HG02642 (cell line): ENCODE results near the gene CDK5RAP1.

Experiments used
- ATAC-seq: cut with Tn5 transposase; IDR thresholded peaks from one replicate; pipeline ENCODE4 v1.9.1; 2021; ENCODE audit warnings: mild to moderate bottlenecking; ENCODE audit not compliant: unreplicated experiment, poor library complexity

CDK5RAP1 gene

GRCh38 chr20:33337531-33338165 is 63.7 kb downstream of the CDK5RAP1 start:
- ATAC-seq = no peak

GRCh38 chr20:33337119-33337518 is 64.2 kb downstream of the CDK5RAP1 start:
- ATAC-seq = no peak

- ATAC-seq = no peak
These were observed 64.9 kb downstream of the CDK5RAP1 start for GRCh38 chr20:33336375-33336774.

GRCh38 chr20:33334111-33334510 is 67.2 kb downstream of the CDK5RAP1 start:
- no peak for ATAC-seq

- no peak for ATAC-seq
These were observed 67.7 kb downstream of the CDK5RAP1 start for GRCh38 chr20:33333616-33334015.

GRCh38 chr20:33332905-33333456 is 68.3 kb downstream of the CDK5RAP1 start:
- no peak for ATAC-seq

- ATAC-seq = no peak
These were observed 72.9 kb downstream of the CDK5RAP1 start for GRCh38 chr20:33328157-33329137.

GRCh38 chr20:33325350-33325749 is 76.0 kb downstream of the CDK5RAP1 start:
- no peak for ATAC-seq

- ATAC-seq = no peak
These were observed 78.1 kb downstream of the CDK5RAP1 start for GRCh38 chr20:33323236-33323635.

GRCh38 chr20:33322456-33322855 is 78.9 kb downstream of the CDK5RAP1 start:
- no peak for ATAC-seq

- ATAC-seq = no peak
These were observed 81.3 kb downstream of the CDK5RAP1 start for GRCh38 chr20:33320006-33320405.

- no peak for ATAC-seq
These were observed 83.3 kb downstream of the CDK5RAP1 start for GRCh38 chr20:33318096-33318429.

GRCh38 chr20:33317424-33318095 is 83.8 kb downstream of the CDK5RAP1 start:
- no peak for ATAC-seq

- ATAC-seq = no peak
These were observed 84.4 kb downstream of the CDK5RAP1 start for GRCh38 chr20:33316958-33317357.

GRCh38 chr20:33316343-33316742 is 85.0 kb downstream of the CDK5RAP1 start:
- no peak for ATAC-seq

GRCh38 chr20:33313686-33314314 is 87.5 kb downstream of the CDK5RAP1 start:
- ATAC-seq = no peak

- no peak for ATAC-seq
These were observed 88.7 kb downstream of the CDK5RAP1 start for GRCh38 chr20:33312583-33312982.

- ATAC-seq = no peak
These were observed 89.3 kb downstream of the CDK5RAP1 start for GRCh38 chr20:33311996-33312395.

- ATAC-seq = no peak
These were observed 90.3 kb downstream of the CDK5RAP1 start for GRCh38 chr20:33311011-33311410.

- ATAC-seq = no peak
These were observed 90.9 kb downstream of the CDK5RAP1 start for GRCh38 chr20:33310327-33310899.
